OCI-LY1 (cell line): ENCODE measurements around the gene TBCE.
"Not testable (repeated sequence)": the region's sequence is repeated elsewhere in the genome, so short reads cannot be mapped to it uniquely, and the experiment has no call there.

ENCODE experiments used
- H2AFZ ChIP-seq: fragments of 200-600 bp; sonication (generic), shearing (Covaris generic); 2 replicates; pipeline ENCODE4 v1.6.0; 2014; ENCODE audit warnings: antibody characterized with exemption, mild to moderate bottlenecking, low read length
- H3F3A ChIP-seq: fragments of 200-600 bp; sonication (generic), shearing (Covaris generic); 2 replicates; pipeline ENCODE4 v1.6.0; 2014; ENCODE audit warnings: mild to moderate bottlenecking, antibody characterized with exemption, low read length, moderate library complexity; ENCODE audit not compliant: insufficient read depth
- H3K27ac ChIP-seq: fragments of 200-600 bp; sonication (generic); 2 replicates; pipeline ENCODE4 v1.5.1; 2014; ENCODE audit warnings: low read length, mixed run types, mild to moderate bottlenecking, low read depth; ENCODE audit not compliant: poor library complexity, severe bottlenecking
- H3K27me3 ChIP-seq: fragments of 200-600 bp; sonication (generic); 2 replicates; pipeline ENCODE4 v1.6.0; 2014; ENCODE audit warnings: antibody characterized with exemption, mild to moderate bottlenecking, low read length, moderate library complexity; ENCODE audit not compliant: insufficient read depth
- H3K36me3 ChIP-seq: fragments of 200-600 bp; sonication (generic); 2 replicates; pipeline ENCODE4 v1.6.1; 2014; ENCODE audit warnings: mild to moderate bottlenecking, antibody characterized with exemption, low read length, moderate library complexity, mixed read lengths; ENCODE audit not compliant: insufficient read depth
- H3K4me1 ChIP-seq: fragments of 200-600 bp; sonication (generic); 2 replicates; pipeline ENCODE4 v1.5.1; 2014; ENCODE audit warnings: mild to moderate bottlenecking, low read length, moderate library complexity; ENCODE audit not compliant: insufficient read depth, severe bottlenecking
- H3K4me2 ChIP-seq: fragments of 200-600 bp; sonication (generic), shearing (Covaris generic); 2 replicates; pipeline ENCODE4 v1.6.1; 2014; ENCODE audit warnings: low read length
- H3K4me3 ChIP-seq: fragments of 200-600 bp; sonication (generic); 2 replicates; pipeline ENCODE4 v1.5.1; 2014; ENCODE audit warnings: low read length, low read depth, mild to moderate bottlenecking, mixed read lengths; ENCODE audit not compliant: poor library complexity, severe bottlenecking
- H3K79me2 ChIP-seq: fragments of 200-600 bp; shearing (Covaris generic); 2 replicates; pipeline ENCODE4 v1.6.1; 2016; ENCODE audit warnings: mixed run types, low read length, mixed read lengths; ENCODE audit not compliant: insufficient read depth
- H3K9ac ChIP-seq: fragments of 200-600 bp; sonication (generic), shearing (Covaris generic); 2 replicates; pipeline ENCODE4 v1.6.1; 2014; ENCODE audit warnings: mild to moderate bottlenecking, low read length, mixed read lengths
- H3K9me2 ChIP-seq: fragments of 200-600 bp; sonication (generic), shearing (Covaris generic); 2 replicates; pipeline ENCODE4 v1.6.1; 2014; ENCODE audit warnings: low read depth, mild to moderate bottlenecking, low read length, mixed read lengths
- H3K9me3 ChIP-seq: fragments of 200-600 bp; shearing (Covaris generic); 2 replicates; pipeline ENCODE4 v1.6.1; 2014; ENCODE audit warnings: low read length, mixed read lengths
- H4K20me1 ChIP-seq: fragments of 200-600 bp; sonication (generic), shearing (Covaris generic); 2 replicates; pipeline ENCODE4 v1.6.0; 2016; ENCODE audit warnings: mild to moderate bottlenecking, low read length; ENCODE audit not compliant: insufficient read depth
- EZH2 ChIP-seq: fragments of 200-600 bp; sonication (generic), shearing (Covaris generic); IDR thresholded peaks from 2 replicates; pipeline ENCODE4 v1.8.0; 2017; ENCODE audit warnings: borderline replicate concordance, mixed run types, mild to moderate bottlenecking, antibody characterized with exemption, low read length, moderate library complexity, mixed read lengths
- TF ChIP-seq, protein P1 (sequence below): fragments of 200-600 bp; sonication (generic), shearing (Covaris generic); IDR thresholded peaks from 2 replicates; pipeline ENCODE4 v1.5.1; 2017; ENCODE audit warnings: mild to moderate bottlenecking, antibody characterized with exemption, low read length, moderate library complexity, mixed read lengths

Gene TBCE

GRCh38 chr1:235375919-235376605, 8.8 kb downstream of the TBCE start:
- no peaks in the 10 kb centered on the region for H3K4me1 ChIP-seq
- H3K27me3 ChIP-seq, result no peaks in the 10 kb centered on the region
- H3K27ac ChIP-seq, result no peak overlapping the region
- H2AFZ ChIP-seq, result no peak overlapping the region
- peaks cover 22% of the 10 kb centered on the region for H3K79me2 ChIP-seq
- H3K4me2 ChIP-seq, result no peak overlapping the region
- H3K36me3 ChIP-seq, result peaks cover 18% of the 10 kb centered on the region
- H3K9me2 ChIP-seq, result no peaks in the 10 kb centered on the region
- no peak overlapping the region for H3K4me3 ChIP-seq
- TF ChIP-seq, protein P1, sequence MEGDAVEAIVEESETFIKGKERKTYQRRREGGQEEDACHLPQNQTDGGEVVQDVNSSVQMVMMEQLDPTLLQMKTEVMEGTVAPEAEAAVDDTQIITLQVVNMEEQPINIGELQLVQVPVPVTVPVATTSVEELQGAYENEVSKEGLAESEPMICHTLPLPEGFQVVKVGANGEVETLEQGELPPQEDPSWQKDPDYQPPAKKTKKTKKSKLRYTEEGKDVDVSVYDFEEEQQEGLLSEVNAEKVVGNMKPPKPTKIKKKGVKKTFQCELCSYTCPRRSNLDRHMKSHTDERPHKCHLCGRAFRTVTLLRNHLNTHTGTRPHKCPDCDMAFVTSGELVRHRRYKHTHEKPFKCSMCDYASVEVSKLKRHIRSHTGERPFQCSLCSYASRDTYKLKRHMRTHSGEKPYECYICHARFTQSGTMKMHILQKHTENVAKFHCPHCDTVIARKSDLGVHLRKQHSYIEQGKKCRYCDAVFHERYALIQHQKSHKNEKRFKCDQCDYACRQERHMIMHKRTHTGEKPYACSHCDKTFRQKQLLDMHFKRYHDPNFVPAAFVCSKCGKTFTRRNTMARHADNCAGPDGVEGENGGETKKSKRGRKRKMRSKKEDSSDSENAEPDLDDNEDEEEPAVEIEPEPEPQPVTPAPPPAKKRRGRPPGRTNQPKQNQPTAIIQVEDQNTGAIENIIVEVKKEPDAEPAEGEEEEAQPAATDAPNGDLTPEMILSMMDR, result no peak
- no peak for TF ChIP-seq EZH2
- H3K9ac ChIP-seq, result no peak overlapping the region
- H4K20me1 ChIP-seq, result no peaks in the 10 kb centered on the region
- no peaks in the 10 kb centered on the region for H3F3A ChIP-seq
- H3K9me3 ChIP-seq, result no peaks in the 10 kb centered on the region

GRCh38 chr1:235378134-235378735, 11.0 kb downstream of the TBCE start:
- H3K79me2 ChIP-seq, H4K20me1 ChIP-seq, H3K9ac ChIP-seq, H3K27me3 ChIP-seq, H3K9me3 ChIP-seq, H3K4me1 ChIP-seq, H2AFZ ChIP-seq, H3K4me3 ChIP-seq, H3F3A ChIP-seq, H3K27ac ChIP-seq, H3K9me2 ChIP-seq, H3K4me2 ChIP-seq: not testable (repeated sequence)
- H3K36me3 ChIP-seq, result peaks cover 22% of the 10 kb centered on the region

DNA sequence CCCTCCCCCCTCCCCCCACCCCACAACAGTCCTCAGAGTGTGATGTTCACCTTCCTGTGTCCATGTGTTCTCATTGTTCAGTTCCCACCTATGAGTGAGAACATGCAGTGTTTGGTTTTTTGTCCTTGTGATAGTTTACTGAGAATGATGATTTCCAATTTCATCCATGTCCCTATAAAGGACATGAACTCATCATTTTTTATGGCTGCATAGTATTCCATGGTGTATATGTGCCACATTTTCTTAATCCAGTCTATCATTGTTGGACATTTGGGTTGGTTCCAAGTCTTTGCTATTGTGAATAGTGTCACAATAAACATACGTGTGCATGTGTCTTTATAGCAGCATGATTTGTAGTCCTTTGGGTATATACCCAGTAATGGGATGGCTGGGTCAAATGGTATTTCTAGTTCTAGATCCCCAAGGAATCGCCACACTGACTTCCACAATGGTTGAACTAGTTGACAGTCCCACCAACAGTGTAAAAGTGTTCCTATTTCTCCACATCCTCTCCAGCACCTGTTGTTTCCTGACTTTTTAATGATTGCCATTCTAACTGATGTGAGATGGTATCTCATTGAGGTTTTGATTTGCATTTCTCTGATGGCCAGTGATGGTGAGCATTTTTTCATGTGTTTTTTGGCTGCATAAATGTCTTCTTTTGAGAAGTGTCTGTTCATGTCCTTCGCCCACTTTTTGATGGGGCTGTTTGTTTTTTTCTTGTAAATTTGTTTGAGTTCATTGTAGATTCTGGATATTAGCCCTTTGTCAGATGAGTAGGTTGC, 14.9 kb downstream of the TBCE start:
- H3K36me3 ChIP-seq, result peaks cover 22% of the 10 kb centered on the region
- not testable (repeated sequence) for H3K4me3 ChIP-seq, H3K27ac ChIP-seq, H3F3A ChIP-seq, H3K9me3 ChIP-seq, H3K27me3 ChIP-seq, H3K79me2 ChIP-seq, H4K20me1 ChIP-seq, H3K9me2 ChIP-seq, H2AFZ ChIP-seq, H3K4me1 ChIP-seq, H3K4me2 ChIP-seq, H3K9ac ChIP-seq

- H2AFZ ChIP-seq, H3K27me3 ChIP-seq, H3K9ac ChIP-seq, H3K4me1 ChIP-seq, H3K79me2 ChIP-seq, H3K9me3 ChIP-seq, H3K9me2 ChIP-seq, H3F3A ChIP-seq, H3K27ac ChIP-seq, H4K20me1 ChIP-seq, H3K4me3 ChIP-seq, H3K4me2 ChIP-seq: not testable (repeated sequence)
- peaks cover 15% of the 10 kb centered on the region for H3K36me3 ChIP-seq
Measured at GRCh38 chr1:235385633-235386032, 18.4 kb downstream of the TBCE start.
